Measurements from ENCODE around the gene GRIA2.
"Not testable (repeated sequence)": the region's sequence is repeated elsewhere in the genome, so short reads cannot be mapped to it uniquely, and the experiment has no call there.

Gene GRIA2

GRCh38 chr4:157220371-157220881, at the start of gene GRIA2:
GRIA2 (plus strand) TSS chr4:157220728; CDS start chr4:157221043, 315 bp downstream.
- DNase-seq, result peak; percentile 15

GRCh38 chr4:157172011-157172410, 48.5 kb upstream of the GRIA2 start:
- no peak for DNase-seq

DNA sequence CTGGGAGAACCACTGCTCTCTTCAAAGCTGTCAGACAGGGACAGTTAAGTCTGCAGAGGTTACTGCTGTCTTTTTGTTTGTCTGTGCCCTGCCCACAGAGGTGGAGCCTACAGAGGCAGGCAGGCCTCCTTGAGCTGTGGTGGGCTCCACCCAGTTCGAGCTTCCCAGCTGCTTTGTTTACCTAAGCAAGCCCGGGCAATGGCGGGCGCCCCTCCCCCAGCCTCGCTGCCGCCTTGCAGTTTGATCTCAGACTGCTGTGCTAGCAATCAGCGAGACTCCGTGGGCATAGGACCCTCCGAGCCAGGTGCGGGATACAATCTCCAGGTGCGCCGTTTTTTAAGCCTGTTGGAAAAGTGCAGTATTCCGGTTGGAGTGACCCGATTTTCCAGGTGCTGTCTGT, 40.3 kb upstream of the GRIA2 start:
- DNase-seq, result not testable (repeated sequence)

DNA sequence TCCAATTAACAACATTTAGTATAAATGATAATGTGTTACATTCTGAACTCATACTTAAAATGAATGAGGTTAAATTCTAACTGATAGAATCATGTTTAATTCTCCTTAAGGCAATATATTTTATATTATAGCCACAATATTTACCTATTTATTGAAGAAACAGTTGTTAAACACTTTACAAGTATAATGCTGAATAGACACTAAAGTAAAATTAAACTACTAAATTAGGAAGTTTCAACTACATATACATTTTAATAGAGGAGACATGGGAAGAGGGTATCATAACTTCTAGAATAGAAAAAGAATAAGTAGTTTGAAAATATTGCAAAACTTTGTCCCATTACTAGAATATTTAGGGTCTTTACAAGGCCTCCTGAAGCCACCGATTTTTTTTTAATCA, 36.2 kb upstream of the GRIA2 start:
- DNase-seq, result no peak

DNA sequence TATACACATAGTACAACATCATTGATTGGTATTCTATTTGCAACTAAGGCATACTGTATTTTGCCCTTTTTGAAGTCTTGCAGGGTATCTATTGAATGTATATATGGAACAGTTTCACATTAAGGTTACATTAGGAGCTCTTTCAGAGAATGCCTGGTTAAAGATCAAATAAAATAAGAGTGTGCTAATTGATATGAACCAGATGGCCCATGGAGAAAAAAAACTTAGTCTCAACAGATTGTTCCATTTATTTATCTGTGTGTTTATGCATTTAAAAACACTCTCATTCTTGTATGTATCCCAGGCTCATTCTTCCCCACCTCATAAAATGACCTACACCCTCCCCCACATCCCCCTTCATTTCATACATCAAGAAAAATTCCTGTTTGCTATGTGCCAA, 35.2 kb upstream of the GRIA2 start:
- DNase-seq, result no peak

DNA sequence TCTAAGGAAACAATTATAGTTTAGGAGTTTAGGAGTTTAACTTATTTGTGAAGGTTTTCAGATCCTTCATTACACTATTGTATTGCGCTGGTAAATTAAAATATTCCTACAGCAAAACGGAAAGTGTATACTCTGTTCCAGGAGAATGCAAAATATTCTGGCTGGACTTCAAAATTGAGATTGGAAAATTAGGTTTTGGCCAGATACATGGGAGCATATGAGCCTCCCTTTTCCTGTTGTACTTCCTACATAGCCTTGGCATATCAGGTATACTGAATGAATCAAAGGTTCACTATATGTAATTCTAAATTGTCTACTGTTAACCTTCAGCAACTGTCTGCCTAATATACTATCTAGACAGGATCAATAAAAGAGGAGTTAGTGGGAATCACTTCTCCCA, 25.2 kb upstream of the GRIA2 start:
- no peak for DNase-seq

DNA sequence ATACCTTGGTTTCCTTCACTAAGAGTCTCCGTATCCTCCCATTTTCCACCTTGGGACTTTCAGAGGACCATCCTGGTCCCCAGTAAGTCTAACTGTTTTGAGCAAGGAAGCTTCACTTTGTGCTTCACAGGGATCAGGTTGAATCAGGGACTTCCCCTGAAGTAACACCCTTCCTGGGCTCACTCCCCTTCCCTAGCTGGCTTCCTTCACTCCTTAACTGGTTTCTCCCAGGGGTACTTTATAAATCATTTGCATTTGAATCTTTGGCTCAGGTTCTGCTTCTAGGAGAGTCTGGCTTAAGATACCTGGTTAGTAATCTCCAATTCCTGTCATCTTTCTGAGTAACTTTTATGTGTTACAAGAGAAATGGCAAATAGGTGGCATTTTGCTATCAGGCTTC, 24.5 kb upstream of the GRIA2 start:
- no peak for DNase-seq

- no peak for DNase-seq
Measured at GRCh38 chr4:157204634-157205244, 15.8 kb upstream of the GRIA2 start.

DNA sequence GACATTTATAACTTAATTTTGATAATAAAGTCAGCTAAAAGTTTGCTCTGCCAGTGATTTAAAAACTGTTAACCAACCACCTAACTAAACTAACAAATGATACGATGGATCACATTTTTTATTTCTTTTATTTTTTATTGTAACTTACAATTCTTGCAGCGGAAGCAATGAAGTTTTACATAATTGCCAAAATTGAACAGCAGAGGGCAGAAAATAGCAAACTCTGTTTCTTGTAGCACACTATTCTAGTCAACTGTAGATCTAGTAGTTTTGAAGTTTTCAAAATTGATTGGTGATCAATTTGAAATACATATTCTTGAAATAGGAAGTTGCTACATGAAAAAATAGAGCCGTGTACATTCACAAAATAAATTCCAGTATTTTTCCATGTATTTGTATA, 2.8 kb upstream of the GRIA2 start:
- DNase-seq, result no peak

DNA sequence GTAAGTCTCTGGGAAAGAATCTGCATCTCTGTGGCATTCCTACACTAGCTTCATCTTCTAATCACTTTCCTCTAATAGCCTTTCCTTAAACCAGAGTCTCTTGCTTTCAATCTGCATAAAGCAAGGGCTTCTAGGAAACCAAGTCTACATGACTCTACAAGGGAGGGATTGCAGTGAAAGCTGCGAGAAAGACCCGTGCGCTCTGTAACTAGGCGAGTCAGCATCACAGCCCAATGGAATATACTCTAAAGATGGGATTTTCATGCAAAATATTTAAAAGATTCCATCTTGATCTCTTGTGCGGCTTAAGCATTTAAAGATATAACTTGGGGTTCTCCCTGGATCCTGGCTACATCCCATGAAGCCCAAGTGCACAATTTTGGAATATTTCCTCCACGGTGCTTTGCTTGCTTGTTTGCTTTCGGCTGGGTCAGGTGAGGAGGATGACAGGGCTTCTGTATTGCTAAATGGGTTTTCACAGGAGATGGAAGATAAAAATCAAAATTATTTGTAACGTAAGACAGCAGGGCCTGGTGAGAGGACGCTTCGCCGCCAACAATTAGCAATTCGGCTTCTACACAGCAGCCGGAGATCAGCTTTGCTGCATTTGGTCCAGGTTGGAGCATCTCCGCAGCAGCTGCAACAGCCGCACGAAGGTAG, 687 bp upstream of the GRIA2 start:
- DNase-seq, result no peak

GRCh38 chr4:157221426-157221894, 932 bp downstream of the GRIA2 start:
- no peak for DNase-seq

- no peak for DNase-seq
Measured at GRCh38 chr4:157221895-157222770, 1.6 kb downstream of the GRIA2 start.

- DNase-seq, result no peak
Measured at GRCh38 chr4:157222771-157223160, 2.2 kb downstream of the GRIA2 start.

DNA sequence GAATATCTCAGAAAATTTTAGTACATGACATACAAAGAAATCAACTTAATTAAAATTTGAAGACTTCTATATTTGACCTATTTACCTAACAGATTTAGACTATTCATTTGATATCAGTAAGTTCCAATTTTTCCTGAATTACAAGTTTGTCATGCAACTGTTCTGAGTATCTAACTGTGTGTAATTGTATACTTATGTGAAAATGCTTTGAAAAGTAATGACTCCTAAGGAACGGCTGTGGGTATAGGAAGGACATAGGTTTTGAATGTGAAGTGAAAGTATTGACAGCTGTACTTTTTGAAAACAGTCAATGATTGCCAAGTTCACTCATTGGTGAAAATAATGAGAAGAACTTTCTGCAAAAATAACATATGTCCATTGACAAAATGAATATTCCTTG, 2.9 kb downstream of the GRIA2 start:
- DNase-seq, result no peak

DNA sequence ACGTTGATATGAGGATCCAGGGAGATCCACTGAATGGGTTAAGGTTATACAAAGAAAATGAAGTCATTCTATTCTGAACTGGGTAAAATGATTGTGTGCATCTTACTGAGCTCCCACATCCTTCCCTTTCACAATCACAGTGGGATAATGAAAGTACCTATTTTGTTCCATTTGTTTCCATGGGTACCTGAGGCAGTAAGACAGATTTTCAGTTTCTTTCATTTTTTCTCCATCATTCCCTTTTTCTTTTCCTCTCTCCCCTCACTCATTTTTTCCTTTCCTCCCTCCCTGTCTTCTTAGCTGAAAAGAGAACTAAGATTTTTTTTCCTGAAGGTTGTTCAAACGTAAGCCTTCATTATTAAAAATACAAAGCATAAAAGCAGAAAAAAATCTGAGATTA, 4.6 kb downstream of the GRIA2 start:
- no peak for DNase-seq

DNA sequence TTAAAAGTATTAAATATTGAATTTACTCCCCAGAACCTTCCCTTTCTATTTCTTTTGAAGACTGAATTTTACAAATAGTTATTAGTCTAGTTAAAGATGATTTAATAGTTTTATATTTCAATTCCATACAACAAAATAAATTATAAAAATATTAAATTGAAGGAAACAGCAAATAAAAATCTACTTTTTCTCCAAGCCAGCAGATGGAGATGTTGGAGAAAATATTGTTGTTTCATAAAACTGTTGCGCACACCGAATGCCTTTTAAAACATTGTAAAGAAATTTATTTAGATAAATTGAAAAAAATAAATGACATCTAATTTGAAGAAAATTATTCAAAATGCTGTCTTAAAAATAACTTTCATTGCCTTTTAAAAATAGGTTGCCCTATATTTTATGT, 5.5 kb downstream of the GRIA2 start:
- no peak for DNase-seq

DNA sequence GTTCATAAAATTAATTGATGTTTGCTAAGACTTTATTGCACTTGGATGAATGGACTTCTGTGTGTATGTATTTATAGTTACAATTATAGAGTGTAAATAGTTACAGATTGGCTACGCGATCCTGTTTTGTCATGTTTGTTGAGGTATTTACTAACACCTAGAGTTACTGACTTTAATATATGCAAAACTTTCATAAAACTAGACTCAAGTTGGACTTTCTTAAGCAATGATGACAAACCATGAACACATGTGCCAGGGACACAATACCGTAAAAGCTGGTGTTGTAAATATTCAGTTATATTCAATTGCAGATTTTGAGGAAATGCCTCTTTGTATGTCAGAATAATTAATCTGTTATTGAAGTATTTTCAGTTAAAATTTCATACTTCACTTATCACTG, 6.1 kb downstream of the GRIA2 start:
- DNase-seq, result no peak

- DNase-seq, result no peak
Measured at GRCh38 chr4:157231525-157231924, 11.0 kb downstream of the GRIA2 start.

GRCh38 chr4:157242871-157243270, 22.3 kb downstream of the GRIA2 start:
- no peak for DNase-seq

DNA sequence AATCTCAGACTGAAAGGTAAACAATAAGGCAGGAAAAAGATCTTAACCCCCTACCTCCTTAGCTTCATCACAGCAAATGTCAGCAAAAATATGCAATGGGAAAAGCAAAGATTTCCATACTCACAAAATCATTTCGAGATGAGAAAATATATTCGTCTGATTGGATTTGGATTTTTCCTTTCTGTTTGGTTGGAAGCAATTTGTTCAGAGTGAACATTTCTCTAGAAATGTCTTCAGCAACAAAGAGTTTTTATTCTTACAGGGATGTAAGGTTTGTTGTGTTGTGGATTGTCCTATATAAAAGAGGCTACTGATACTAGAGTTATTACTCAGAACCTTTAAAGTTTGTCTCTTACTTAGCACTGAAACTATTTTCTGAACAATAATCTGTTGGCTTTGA, 23.8 kb downstream of the GRIA2 start:
- DNase-seq, result no peak

- no peak for DNase-seq
Measured at GRCh38 chr4:157245351-157245750, 24.8 kb downstream of the GRIA2 start.

DNA sequence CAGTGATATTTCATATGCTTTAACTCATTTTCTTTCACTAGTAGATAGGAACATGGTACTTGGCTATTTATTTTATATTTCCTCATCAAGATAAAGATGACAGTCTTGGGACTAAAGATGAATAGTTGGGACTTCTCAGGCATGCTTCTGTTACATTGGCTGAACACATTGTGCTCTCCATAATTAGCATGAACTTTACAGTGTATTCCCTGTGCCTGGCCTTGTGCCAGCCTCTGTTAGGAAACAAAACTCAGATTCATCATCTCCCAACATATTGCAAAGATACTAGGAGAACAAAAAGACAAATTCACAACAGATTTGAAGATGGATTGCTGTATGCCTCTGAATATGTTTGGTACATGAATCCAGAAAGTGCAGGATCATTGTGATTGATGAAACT, 26.4 kb downstream of the GRIA2 start:
- no peak for DNase-seq

DNA sequence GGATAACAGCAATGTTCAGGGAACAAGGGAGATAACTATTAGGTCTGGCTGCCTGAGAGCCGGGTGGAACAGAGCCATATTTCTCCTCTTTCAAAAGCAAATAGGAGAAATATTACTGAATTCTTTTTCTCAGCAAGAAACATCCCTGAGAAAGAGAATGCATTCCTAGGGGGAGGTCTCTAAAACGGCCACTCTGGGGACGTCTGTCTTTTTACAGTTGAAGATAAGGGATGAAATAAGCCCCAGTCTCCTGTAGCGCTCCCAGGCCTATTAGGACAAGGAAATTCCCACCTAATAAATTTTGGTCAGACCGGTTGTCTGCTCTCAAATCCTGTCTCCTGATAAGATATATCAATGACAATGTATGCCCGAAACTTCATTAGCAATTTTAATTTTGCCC, 37.6 kb downstream of the GRIA2 start:
- DNase-seq, result not testable (repeated sequence)

- no peak for DNase-seq
Measured at GRCh38 chr4:157265281-157265680, 44.8 kb downstream of the GRIA2 start.

Measured in amniotic stem cell (primary cell).